ENCODE data around the gene RABGAP1L. TPM values are rescaled to one million over a fixed set of nuclear protein-coding genes. Genes with fewer than 3 reads are reported as not detected.

The RABGAP1L gene
- total and polyA plus RNA-seq, 2 of the 8 experiments (the other 6 are each of a cell fraction or from before 2014, with no cell fraction given): 33.3 to 156 TPM

- TF ChIP-seq KDM4A (IDR thresholded peaks at IDR 0.05; ENCODE audit: low read depth, low read length, severe bottlenecking) (no peak), SIRT6 (IDR thresholded peaks at IDR 0.05; ENCODE audit: low read length) (no peak), SIN3A (conservative IDR thresholded peaks at IDR 0.05 in 1 of 2, IDR thresholded peaks at IDR 0.05 in 1 of 2; ENCODE audit: low read depth in 1 of 2, low read length in 2 of 2) (no peak)
Observed at GRCh38 chr1:174884038-174884437, 724.7 kb downstream of the RABGAP1L start (continued).

Data from H1 (cell line).